Panc1 (cell line): ENCODE data around the gene UBXN2A. TPM values are rescaled to one million over a fixed set of nuclear protein-coding genes. Genes with fewer than 3 reads are reported as not detected.

Experiments used
- ATAC-seq: fragments of 200-7000 bp; cut with Tn5 transposase; 2 replicates; pipeline ENCODE4 v1.9.1; 2020; ENCODE audit warnings: mild to moderate bottlenecking, moderate library complexity
- BruUV-seq: library from RNA; stranded (reverse); fragments of 400-500 nt; replicated peaks from 2 replicates; lab custom pipeline; 2021; lab: Mats Ljungman, UMichigan
- CTCF ChIA-PET: fragments of 300-600 bp; sonication (Branson Sonifier 250); formaldehyde crosslinking; loops from one replicate; lab custom pipeline; 2022; ENCODE audit warnings: antibody characterized with exemption; lab: Charles Lee
- POLR2A ChIA-PET: fragments of 300-600 bp; sonication (Branson Sonifier 250); formaldehyde crosslinking; loops from one replicate; lab custom pipeline; 2022; ENCODE audit warnings: antibody characterized with exemption; lab: Charles Lee
- DNase-seq: peaks from one replicate; pipeline ENCODE4 v3.0.0-alpha.2; 2010; ENCODE audit warnings: low read depth, low spot score
- H3K27ac ChIP-seq: 2 replicates; pipeline ENCODE4 v1.5.1; 2011; ENCODE audit warnings: mild to moderate bottlenecking, low read length, inconsistent platforms
- H3K27me3 ChIP-seq: fragments of 200-500 bp; sonication (Bioruptor generic); 2 replicates; pipeline ENCODE4 v1.6.0; 2014; ENCODE audit warnings: low read length, inconsistent platforms; ENCODE audit not compliant: control insufficient read depth, insufficient read depth
- H3K36me3 ChIP-seq: fragments of 200-500 bp; sonication (Bioruptor generic); 2 replicates; pipeline ENCODE4 v1.5.1; 2014; ENCODE audit warnings: inconsistent platforms, mild to moderate bottlenecking, low read length, moderate library complexity; ENCODE audit not compliant: control insufficient read depth, insufficient read depth
- H3K4me1 ChIP-seq: 2 replicates; pipeline ENCODE4 v1.5.1; 2011; ENCODE audit warnings: inconsistent platforms, mild to moderate bottlenecking, low read length, moderate library complexity; ENCODE audit not compliant: control insufficient read depth, insufficient read depth
- H3K4me3 ChIP-seq, 2 experiments: 2 replicates each; pipeline ENCODE4 v1.5.1; 2011 to 2012; ENCODE audit warnings: low read depth in 2 of 2, low read length in 2 of 2, mild to moderate bottlenecking in 2 of 2, inconsistent platforms in 1 of 2, moderate library complexity in 1 of 2
- H3K9me3 ChIP-seq: fragments of 200-500 bp; sonication (Bioruptor generic); 2 replicates; pipeline ENCODE4 v1.5.1; 2014; ENCODE audit warnings: low read depth, mild to moderate bottlenecking, inconsistent platforms, low read length, moderate library complexity; ENCODE audit not compliant: control insufficient read depth, insufficient read depth
- CTCF ChIP-seq: fragments of 450-650 bp; IDR thresholded peaks from 2 replicates; pipeline ENCODE4 v1.5.1; 2017; ENCODE audit warnings: mild to moderate bottlenecking
- POLR2AphosphoS5 ChIP-seq: IDR thresholded peaks from 2 replicates; pipeline ENCODE4 v1.6.1; 2012; ENCODE audit warnings: mild to moderate bottlenecking, low read depth, low read length, moderate library complexity
- SIN3A ChIP-seq: IDR thresholded peaks from 2 replicates; pipeline ENCODE4 v1.6.1; 2012; ENCODE audit warnings: low read depth, mild to moderate bottlenecking, low read length, moderate library complexity, borderline replicate concordance; ENCODE audit not compliant: insufficient read depth
- TCF7L2 ChIP-seq: IDR thresholded peaks from 2 replicates; pipeline ENCODE4 v1.6.1; 2011; ENCODE audit warnings: mild to moderate bottlenecking, low read depth, low read length, inconsistent platforms
- in situ Hi-C: cut with HindIII; loops from 2 replicates; pipeline ENCODE4 v1.10.0; 2016; ENCODE audit warnings: low sequenced_read_pairs, low pct_unique_long_range_greater_than_20kb
- intact Hi-C: fragments of 100-400 bp; cut with micrococcal nuclease; formaldehyde crosslinking; loops from one replicate; pipeline ENCODE4 v1.10.0; 2022; ENCODE audit not compliant: unreplicated experiment
- total RNA-seq: library from RNA; stranded (reverse); gene quantifications from one replicate; pipeline ENCODE4 v1.2.1, GENCODE V29; 2021; ENCODE audit not compliant: unreplicated experiment
- TF ChIP-seq, protein P1 (sequence below), 2 experiments: IDR thresholded peaks; 2 replicates each; pipeline ENCODE4 v1.6.1; 2011 to 2012; ENCODE audit warnings: low read depth in 2 of 2, control low read depth in 1 of 2, low read length in 1 of 2, mild to moderate bottlenecking in 1 of 2, moderate library complexity in 1 of 2; ENCODE audit not compliant: insufficient read depth in 1 of 2

UBXN2A gene
- total RNA-seq, 1 experiment from 2014 or later, result 23.3 TPM

- no peaks in the 10 kb centered on the region for H3K36me3 ChIP-seq
- BruUV-seq, result no TSS peak
These were observed 106.3 kb downstream of the UBXN2A start for GRCh38 chr2:24046599-24046929.

DNA sequence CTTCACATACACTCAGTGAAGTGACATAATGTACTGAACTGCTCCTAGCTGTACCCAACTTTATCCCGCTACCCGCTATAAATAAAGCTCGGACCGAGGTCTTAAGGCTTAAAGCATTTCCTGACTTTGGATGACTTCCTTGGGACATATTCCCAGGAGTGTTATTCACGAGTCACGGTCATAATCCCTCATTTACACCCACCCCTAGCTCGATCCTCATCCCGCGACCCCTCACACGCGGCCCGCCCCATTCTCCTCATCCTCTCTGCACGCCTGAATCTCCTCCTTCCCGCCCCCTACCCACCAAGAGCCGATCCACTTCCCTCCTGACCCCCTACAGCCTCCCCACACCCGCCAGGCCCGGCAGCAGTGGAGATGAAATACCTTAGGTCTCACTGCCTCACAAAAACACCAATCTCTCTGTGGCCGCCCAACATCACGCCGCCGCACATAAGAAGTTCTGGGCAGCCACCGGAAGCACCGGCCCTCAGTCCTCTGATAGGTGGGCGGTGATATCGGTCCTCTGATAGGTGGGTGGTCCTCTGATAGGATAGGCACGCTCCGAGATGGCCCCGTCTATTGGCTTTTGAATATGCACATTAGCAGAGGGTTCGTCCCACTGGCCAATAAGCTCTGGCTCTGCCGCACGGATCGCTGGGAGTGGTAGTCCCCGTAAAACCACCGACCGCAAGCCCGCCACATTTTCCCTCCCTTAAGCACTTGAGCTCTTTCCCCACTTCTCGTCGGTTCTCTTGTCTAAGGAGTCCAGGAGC lies 106.9 kb downstream of the UBXN2A start, which contains the start of gene WDCP:
Gene WDCP (minus strand): TSS at position 462 of the 773 bp plus-strand sequence. CDS start 7,897 bp downstream, outside the sequence.
- TF ChIP-seq CTCF (no peak), SIN3A (0 out of 2 replicates have a peak, but pooled peaks have one; percentile 51), TCF7L2 (no peak), POLR2AphosphoS5 (peak; percentile 94)
- TF ChIP-seq, protein P1, sequence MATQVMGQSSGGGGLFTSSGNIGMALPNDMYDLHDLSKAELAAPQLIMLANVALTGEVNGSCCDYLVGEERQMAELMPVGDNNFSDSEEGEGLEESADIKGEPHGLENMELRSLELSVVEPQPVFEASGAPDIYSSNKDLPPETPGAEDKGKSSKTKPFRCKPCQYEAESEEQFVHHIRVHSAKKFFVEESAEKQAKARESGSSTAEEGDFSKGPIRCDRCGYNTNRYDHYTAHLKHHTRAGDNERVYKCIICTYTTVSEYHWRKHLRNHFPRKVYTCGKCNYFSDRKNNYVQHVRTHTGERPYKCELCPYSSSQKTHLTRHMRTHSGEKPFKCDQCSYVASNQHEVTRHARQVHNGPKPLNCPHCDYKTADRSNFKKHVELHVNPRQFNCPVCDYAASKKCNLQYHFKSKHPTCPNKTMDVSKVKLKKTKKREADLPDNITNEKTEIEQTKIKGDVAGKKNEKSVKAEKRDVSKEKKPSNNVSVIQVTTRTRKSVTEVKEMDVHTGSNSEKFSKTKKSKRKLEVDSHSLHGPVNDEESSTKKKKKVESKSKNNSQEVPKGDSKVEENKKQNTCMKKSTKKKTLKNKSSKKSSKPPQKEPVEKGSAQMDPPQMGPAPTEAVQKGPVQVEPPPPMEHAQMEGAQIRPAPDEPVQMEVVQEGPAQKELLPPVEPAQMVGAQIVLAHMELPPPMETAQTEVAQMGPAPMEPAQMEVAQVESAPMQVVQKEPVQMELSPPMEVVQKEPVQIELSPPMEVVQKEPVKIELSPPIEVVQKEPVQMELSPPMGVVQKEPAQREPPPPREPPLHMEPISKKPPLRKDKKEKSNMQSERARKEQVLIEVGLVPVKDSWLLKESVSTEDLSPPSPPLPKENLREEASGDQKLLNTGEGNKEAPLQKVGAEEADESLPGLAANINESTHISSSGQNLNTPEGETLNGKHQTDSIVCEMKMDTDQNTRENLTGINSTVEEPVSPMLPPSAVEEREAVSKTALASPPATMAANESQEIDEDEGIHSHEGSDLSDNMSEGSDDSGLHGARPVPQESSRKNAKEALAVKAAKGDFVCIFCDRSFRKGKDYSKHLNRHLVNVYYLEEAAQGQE (IDR thresholded peaks at IDR 0.05; ENCODE audit: insufficient read depth in 1 of 2, low read depth in 2 of 2, low read length in 1 of 2), result peak in 1 of 2 experiments; percentile 12; a peak in 1 of 4 replicates
- intact Hi-C loops, result loop anchor here (10.0 kb wide), 1 partner anchor 122 kb away; the partner anchor contains the start of gene ATAD2B

More at GRCh38 chr2:24046599-24046929, 106.3 kb downstream of the UBXN2A start:
- intact Hi-C loops (loop anchor here (10.0 kb wide), 1 partner anchor 122 kb away; the partner anchor contains the start of gene ATAD2B), in situ Hi-C loops (no loop called here)
- Histone ChIP-seq H3K9me3 (no peaks in the 10 kb centered on the region), H3K4me3 (peak overlapping the region; percentile 94 to 98), H3K27me3 (no peaks in the 10 kb centered on the region), H3K4me1 (peaks cover 20% of the 10 kb centered on the region; the same call in 1 of the 2 replicates), H3K27ac (peak overlapping the region; percentile 79)
- ChIA-PET POLR2A (no interaction called here), CTCF (no interaction called here)
- no peak for TF ChIP-seq SIN3A
- TF ChIP-seq, protein P1 (IDR thresholded peaks at IDR 0.05; ENCODE audit: insufficient read depth in 1 of 2, low read depth in 2 of 2, low read length in 1 of 2), result no peak
- TF ChIP-seq TCF7L2, result no peak
- no peak for TF ChIP-seq POLR2AphosphoS5
- TF ChIP-seq CTCF, result no peak
- DNase-seq (no peak), ATAC-seq (no peak)

More for the DNA sequence above, 106.9 kb downstream of the UBXN2A start, which contains the start of gene WDCP:
- Histone ChIP-seq H3K27me3 (no peaks in the 10 kb centered on the region), H3K4me3 (peak within 1 kb of the TSS; percentile 94 to 98), H3K27ac (peak within 1 kb of the TSS; percentile 82), H3K9me3 (no peaks in the 10 kb centered on the region), H3K4me1 (peaks cover 25% of the 10 kb centered on the region; the same call in 1 of the 2 replicates), H3K36me3 (no peaks in the 10 kb centered on the region)
- peak; percentile 95 for ATAC-seq
- no TSS peak for BruUV-seq
- peak; percentile 95 for DNase-seq
- POLR2A ChIA-PET, result interaction anchor here (0.6 kb wide), 2 partner anchors 51 to 681 kb away, joined by 3 to 4 read pairs; no protein-coding TSS in a partner anchor
- CTCF ChIA-PET, result interaction anchor here (0.8 to 1.0 kb wide), 3 partner anchors 37 to 223 kb away, joined by 3 to 6 read pairs (median 5); partner anchors contain the start of genes ATAD2B and TP53I3
- in situ Hi-C loops, result no loop called here
